Peyer's patch (tissue), 4 donors: ENCODE measurements around the gene CGA.

Experiments used
- CTCF ChIP-seq, 6 experiments: fragments of 450-650 bp in 4 of 6; fragments of 200-600 bp in 2 of 6; sonication (generic) in 1 of 6; IDR thresholded peaks; one replicate each; pipeline ENCODE4 v1.5.1; 2017 to 2019; ENCODE audit warnings: antibody characterized with exemption in 6 of 6, mild to moderate bottlenecking in 3 of 6, moderate library complexity in 1 of 6
- POLR2A ChIP-seq, 2 donors: fragments of 450-650 bp; IDR thresholded peaks; one replicate each; pipeline ENCODE4 v1.5.1; 2017; ENCODE audit warnings: antibody characterized with exemption in 2 of 2, mild to moderate bottlenecking in 2 of 2, moderate library complexity in 2 of 2

DNA sequence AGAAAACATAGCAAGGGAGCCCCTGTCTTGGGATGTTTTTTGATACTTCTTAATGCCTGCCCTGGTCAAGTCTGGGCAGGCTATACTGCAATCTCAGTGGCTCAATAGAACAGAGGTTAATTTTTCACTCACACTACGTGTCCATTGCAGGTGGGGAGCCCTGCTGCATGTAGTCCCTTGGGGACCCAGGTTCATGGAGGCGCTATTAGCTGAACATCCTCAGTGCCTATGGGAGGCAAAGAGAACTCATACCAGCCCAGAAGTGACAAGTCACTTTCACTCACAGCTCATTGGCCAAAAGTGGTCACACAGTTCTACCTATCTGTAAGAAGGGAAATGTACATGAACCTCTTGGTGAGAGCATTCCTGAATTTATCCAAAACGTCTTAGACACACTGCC lies 23.2 kb downstream of the CGA start:
- TF ChIP-seq CTCF (IDR thresholded peaks at IDR 0.05), result no peak
- TF ChIP-seq POLR2A (IDR thresholded peaks at IDR 0.05), result no peak
